ENCODE measurements around the gene HJURP. TPM values are rescaled to one million over a fixed set of nuclear protein-coding genes. Genes with fewer than 3 reads are reported as not detected.

HJURP gene
- polyA plus RNA-seq, 4 donors, result 0.81 to 10.7 (median 5.9) TPM

- WGBS, 3 donors, result 71 to 86% (median 79%) methylated on average over 7 of the region's 7 CpGs
- Histone ChIP-seq H3K27ac (ENCODE audit: low read depth in 1 of 3, low read length in 2 of 3) (no peak overlapping the region), H3K4me1 (ENCODE audit: control insufficient read depth in 3 of 3, insufficient read depth in 2 of 3, low read depth in 1 of 3, low read length in 2 of 3) (no peaks in the 10 kb centered on the region), H3K9me3 (ENCODE audit: control insufficient read depth in 2 of 2, insufficient read depth in 1 of 2, low read depth in 1 of 2, low read length in 1 of 2) (no peaks in the 10 kb centered on the region), H3K36me3 (ENCODE audit: control insufficient read depth in 3 of 3, insufficient read depth in 2 of 3, low read depth in 1 of 3, low read length in 3 of 3) (no peaks in the 10 kb centered on the region), H3K4me3 (ENCODE audit: low read depth in 1 of 3, low read length in 3 of 3) (no peak overlapping the region), H3K27me3 (ENCODE audit: control insufficient read depth in 3 of 3, insufficient read depth in 3 of 3, low read length in 3 of 3) (no peaks in the 10 kb centered on the region)
- FAIRE-seq (no peak), DNase-seq (no peak)
Observed at GRCh38 chr2:233800208-233800607, 54.1 kb downstream of the HJURP start.

DNA sequence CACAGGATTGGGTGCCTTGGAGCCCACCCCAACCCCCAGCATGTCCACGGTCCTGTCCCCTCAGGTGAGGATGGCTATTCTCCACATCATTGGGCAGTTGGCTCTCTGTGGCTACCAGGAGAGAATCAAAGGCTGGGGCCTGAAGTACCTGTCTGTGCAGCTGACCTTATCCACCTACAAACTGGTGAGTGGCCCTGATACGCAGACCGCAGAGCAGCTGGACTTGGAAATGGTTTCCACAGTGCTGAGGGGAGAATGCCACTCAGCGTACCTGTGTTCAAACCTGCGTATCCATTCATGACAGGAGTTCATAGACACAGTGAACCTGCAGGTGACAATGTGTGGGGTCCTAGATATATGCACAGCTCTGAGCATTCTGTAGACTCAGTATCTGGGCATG lies 54.6 kb downstream of the HJURP start:
- no peak for DNase-seq
- no peak for FAIRE-seq

GRCh38 chr2:233799087-233799665 lies 55.2 kb downstream of the HJURP start:
- 66 to 78% (median 74%) methylated on average over 7 of the region's 7 CpGs for WGBS, 3 donors
- no peaks in the 10 kb centered on the region for H3K27me3 ChIP-seq (ENCODE audit: control insufficient read depth in 3 of 3, insufficient read depth in 3 of 3, low read length in 3 of 3)
- H3K27ac ChIP-seq (ENCODE audit: low read depth in 1 of 3, low read length in 2 of 3), result no peak overlapping the region
- DNase-seq, result no peak
- H3K4me1 ChIP-seq (ENCODE audit: control insufficient read depth in 3 of 3, insufficient read depth in 2 of 3, low read depth in 1 of 3, low read length in 2 of 3), result peaks cover 0 to 3% (median 0%) of the 10 kb centered on the region in 3 donors
- H3K4me3 ChIP-seq (ENCODE audit: low read depth in 1 of 3, low read length in 3 of 3), result no peak overlapping the region
- FAIRE-seq, result no peak
- H3K9me3 ChIP-seq (ENCODE audit: control insufficient read depth in 2 of 2, insufficient read depth in 1 of 2, low read depth in 1 of 2, low read length in 1 of 2), result no peaks in the 10 kb centered on the region
- no peaks in the 10 kb centered on the region for H3K36me3 ChIP-seq (ENCODE audit: control insufficient read depth in 3 of 3, insufficient read depth in 2 of 3, low read depth in 1 of 3, low read length in 3 of 3)

More for the DNA sequence above, 54.6 kb downstream of the HJURP start:
- no peaks in the 10 kb centered on the region for H3K9me3 ChIP-seq (ENCODE audit: control insufficient read depth in 2 of 2, insufficient read depth in 1 of 2, low read depth in 1 of 2, low read length in 1 of 2)
- H3K4me1 ChIP-seq (ENCODE audit: control insufficient read depth in 3 of 3, insufficient read depth in 2 of 3, low read depth in 1 of 3, low read length in 2 of 3), result no peaks in the 10 kb centered on the region
- no peaks in the 10 kb centered on the region for H3K27me3 ChIP-seq (ENCODE audit: control insufficient read depth in 3 of 3, insufficient read depth in 3 of 3, low read length in 3 of 3)
- no peaks in the 10 kb centered on the region for H3K36me3 ChIP-seq (ENCODE audit: control insufficient read depth in 3 of 3, insufficient read depth in 2 of 3, low read depth in 1 of 3, low read length in 3 of 3)
- H3K27ac ChIP-seq (ENCODE audit: low read depth in 1 of 3, low read length in 2 of 3), result no peak overlapping the region
- H3K4me3 ChIP-seq (ENCODE audit: low read depth in 1 of 3, low read length in 3 of 3), result no peak overlapping the region
- WGBS, 3 donors, result 54 to 79% (median 60%) methylated on average over 5 of the region's 5 CpGs

DNA sequence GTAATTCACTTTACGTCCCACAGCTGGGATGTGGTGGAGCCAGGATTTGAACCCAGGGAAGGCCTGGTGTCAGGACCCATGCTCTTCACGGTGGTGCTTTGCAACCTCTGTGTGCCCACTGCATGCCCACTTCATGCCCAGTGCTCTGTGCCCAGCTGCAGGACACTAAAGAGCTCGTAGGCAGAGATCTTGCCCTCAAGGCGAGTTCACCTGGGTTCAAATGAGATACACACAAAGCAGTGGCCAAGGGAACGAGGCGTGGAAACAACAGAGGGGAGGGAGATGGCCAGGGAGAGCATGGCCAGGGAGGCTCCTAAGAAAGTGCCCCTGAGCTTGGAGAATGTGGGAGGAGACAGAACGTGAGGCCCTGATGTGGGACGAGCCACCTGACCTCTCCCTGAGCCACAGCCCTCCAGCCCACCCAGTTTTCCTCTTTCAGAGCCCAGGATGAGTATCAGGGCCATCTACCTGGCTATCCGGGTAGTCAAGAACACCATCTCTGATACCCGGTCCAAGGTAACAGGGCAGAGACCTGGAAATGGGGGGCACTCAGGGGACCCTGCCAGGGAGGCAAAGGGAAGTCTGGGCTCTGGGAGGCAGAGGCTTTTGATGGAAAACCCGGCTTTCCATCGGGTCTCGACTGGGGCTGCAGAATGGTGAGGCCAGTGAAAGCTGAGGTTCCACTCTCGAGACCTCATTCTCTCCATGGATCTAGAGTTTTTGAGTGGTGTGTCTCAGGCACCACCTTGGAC lies 55.8 kb downstream of the HJURP start:
- Histone ChIP-seq H3K36me3 (ENCODE audit: control insufficient read depth in 3 of 3, insufficient read depth in 2 of 3, low read depth in 1 of 3, low read length in 3 of 3) (no peaks in the 10 kb centered on the region), H3K27me3 (ENCODE audit: control insufficient read depth in 3 of 3, insufficient read depth in 3 of 3, low read length in 3 of 3) (no peaks in the 10 kb centered on the region), H3K27ac (ENCODE audit: low read depth in 1 of 3, low read length in 2 of 3) (no peak overlapping the region), H3K9me3 (ENCODE audit: control insufficient read depth in 2 of 2, insufficient read depth in 1 of 2, low read depth in 1 of 2, low read length in 1 of 2) (no peaks in the 10 kb centered on the region), H3K4me1 (ENCODE audit: control insufficient read depth in 3 of 3, insufficient read depth in 2 of 3, low read depth in 1 of 3, low read length in 2 of 3) (peaks cover 0 to 7% (median 0%) of the 10 kb centered on the region in 3 donors), H3K4me3 (ENCODE audit: low read depth in 1 of 3, low read length in 3 of 3) (no peak overlapping the region)
- WGBS, 3 donors, result 81 to 84% (median 84%) methylated on average over 14 of the region's 14 CpGs
- FAIRE-seq, result no peak
- DNase-seq, result no peak

DNA sequence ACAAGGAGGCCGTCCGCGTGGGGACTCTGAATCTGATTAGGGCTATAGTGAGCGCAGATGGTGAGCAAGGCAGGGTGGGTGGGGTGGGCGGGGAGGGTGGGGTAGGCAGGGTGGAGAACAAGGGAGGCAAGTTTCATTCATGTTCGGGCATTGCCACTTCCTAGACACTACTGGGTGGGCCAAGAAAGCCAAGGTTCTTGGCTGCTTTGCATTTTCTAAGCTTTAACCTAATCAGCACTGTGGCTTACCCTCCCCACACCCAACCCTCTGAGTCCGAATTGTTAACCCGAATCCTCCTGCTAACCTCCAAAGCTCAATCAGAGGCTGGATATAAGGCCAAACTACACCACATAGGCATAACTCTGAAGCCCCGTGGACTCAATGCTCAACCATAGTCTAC lies 58.1 kb downstream of the HJURP start:
- Histone ChIP-seq H3K4me1 (ENCODE audit: control insufficient read depth in 3 of 3, insufficient read depth in 2 of 3, low read depth in 1 of 3, low read length in 2 of 3) (peaks cover 0 to 14% (median 0%) of the 10 kb centered on the region in 3 donors), H3K27ac (ENCODE audit: low read depth in 1 of 3, low read length in 2 of 3) (no peak overlapping the region), H3K9me3 (ENCODE audit: control insufficient read depth in 2 of 2, insufficient read depth in 1 of 2, low read depth in 1 of 2, low read length in 1 of 2) (no peaks in the 10 kb centered on the region), H3K36me3 (ENCODE audit: control insufficient read depth in 3 of 3, insufficient read depth in 2 of 3, low read depth in 1 of 3, low read length in 3 of 3) (no peaks in the 10 kb centered on the region), H3K4me3 (ENCODE audit: low read depth in 1 of 3, low read length in 3 of 3) (no peak overlapping the region), H3K27me3 (ENCODE audit: control insufficient read depth in 3 of 3, insufficient read depth in 3 of 3, low read length in 3 of 3) (no peaks in the 10 kb centered on the region)
- 82 to 95% (median 90%) methylated on average over 9 of the region's 9 CpGs for WGBS, 3 donors
- FAIRE-seq, result no peak
- DNase-seq, result no peak

DNA sequence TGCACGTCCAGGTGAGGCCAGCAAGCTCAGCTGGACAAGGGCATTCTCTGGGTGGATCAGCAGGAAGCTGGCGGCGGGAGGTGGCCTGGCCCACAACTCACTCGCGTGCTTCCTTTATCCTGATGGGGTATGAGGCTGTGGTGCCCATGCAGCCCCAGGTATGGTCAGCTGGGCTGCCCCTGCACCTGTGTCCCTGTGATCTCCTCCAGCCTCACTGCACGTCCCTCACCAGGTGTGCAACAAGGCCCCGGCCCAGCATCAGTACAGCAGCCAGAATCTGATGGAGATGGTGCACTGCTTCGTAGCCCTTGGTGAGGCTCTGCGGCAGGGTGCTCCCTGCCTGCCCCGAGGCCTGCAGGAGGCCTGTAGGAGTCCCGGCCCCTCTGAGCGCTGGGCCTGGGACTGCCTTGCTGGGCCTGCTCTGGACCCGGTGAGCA lies 58.6 kb downstream of the HJURP start:
- DNase-seq (no peak), FAIRE-seq (no peak)
- Histone ChIP-seq H3K27ac (ENCODE audit: low read depth in 1 of 3, low read length in 2 of 3) (no peak overlapping the region), H3K4me1 (ENCODE audit: control insufficient read depth in 3 of 3, insufficient read depth in 2 of 3, low read depth in 1 of 3, low read length in 2 of 3) (peaks cover 0 to 14% (median 0%) of the 10 kb centered on the region in 3 donors), H3K4me3 (ENCODE audit: low read depth in 1 of 3, low read length in 3 of 3) (no peak overlapping the region), H3K27me3 (ENCODE audit: control insufficient read depth in 3 of 3, insufficient read depth in 3 of 3, low read length in 3 of 3) (no peaks in the 10 kb centered on the region), H3K9me3 (ENCODE audit: control insufficient read depth in 2 of 2, insufficient read depth in 1 of 2, low read depth in 1 of 2, low read length in 1 of 2) (no peaks in the 10 kb centered on the region), H3K36me3 (ENCODE audit: control insufficient read depth in 3 of 3, insufficient read depth in 2 of 3, low read depth in 1 of 3, low read length in 3 of 3) (no peaks in the 10 kb centered on the region)
- WGBS, 3 donors, result 94 to 97% (median 95%) methylated on average over 13 of the region's 13 CpGs

DNA sequence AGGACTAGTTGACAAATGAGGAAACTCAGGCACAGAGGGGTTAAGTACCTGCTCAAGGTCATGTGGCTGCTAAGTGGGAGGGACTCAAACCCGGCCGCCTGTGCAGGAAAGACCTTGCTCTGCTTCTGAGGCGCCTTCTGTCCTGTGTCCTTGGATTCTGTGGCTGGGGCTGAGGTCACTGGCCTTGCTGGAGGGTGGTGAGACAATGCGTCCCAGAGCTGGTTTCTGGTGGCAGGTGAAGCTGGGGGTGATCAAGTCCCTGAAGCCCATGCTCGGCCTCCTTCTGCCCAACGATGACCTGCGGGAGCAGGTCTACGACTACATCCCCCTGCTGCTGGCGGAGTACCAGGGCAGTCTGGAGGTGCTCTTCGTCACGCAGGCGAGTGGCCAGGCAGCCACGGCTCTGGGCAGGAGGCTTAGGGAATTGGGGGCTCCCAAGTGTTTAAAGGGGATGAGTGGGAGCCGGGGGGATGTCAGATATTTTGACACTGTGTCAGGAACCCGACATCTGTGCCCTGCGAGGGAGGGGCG lies 60.1 kb downstream of the HJURP start:
- Histone ChIP-seq H3K36me3 (ENCODE audit: control insufficient read depth in 3 of 3, insufficient read depth in 2 of 3, low read depth in 1 of 3, low read length in 3 of 3) (no peaks in the 10 kb centered on the region), H3K27ac (ENCODE audit: low read depth in 1 of 3, low read length in 2 of 3) (no peak overlapping the region), H3K9me3 (ENCODE audit: control insufficient read depth in 2 of 2, insufficient read depth in 1 of 2, low read depth in 1 of 2, low read length in 1 of 2) (no peaks in the 10 kb centered on the region), H3K4me1 (ENCODE audit: control insufficient read depth in 3 of 3, insufficient read depth in 2 of 3, low read depth in 1 of 3, low read length in 2 of 3) (peaks cover 0 to 14% (median 0%) of the 10 kb centered on the region in 3 donors), H3K27me3 (ENCODE audit: control insufficient read depth in 3 of 3, insufficient read depth in 3 of 3, low read length in 3 of 3) (no peaks in the 10 kb centered on the region), H3K4me3 (ENCODE audit: low read depth in 1 of 3, low read length in 3 of 3) (no peak overlapping the region)
- peak in 1 of 2 donors; percentile 38 for DNase-seq
- 76 to 79% (median 76%) methylated on average over 17 of the region's 17 CpGs for WGBS, 3 donors
- no peak for FAIRE-seq

DNA sequence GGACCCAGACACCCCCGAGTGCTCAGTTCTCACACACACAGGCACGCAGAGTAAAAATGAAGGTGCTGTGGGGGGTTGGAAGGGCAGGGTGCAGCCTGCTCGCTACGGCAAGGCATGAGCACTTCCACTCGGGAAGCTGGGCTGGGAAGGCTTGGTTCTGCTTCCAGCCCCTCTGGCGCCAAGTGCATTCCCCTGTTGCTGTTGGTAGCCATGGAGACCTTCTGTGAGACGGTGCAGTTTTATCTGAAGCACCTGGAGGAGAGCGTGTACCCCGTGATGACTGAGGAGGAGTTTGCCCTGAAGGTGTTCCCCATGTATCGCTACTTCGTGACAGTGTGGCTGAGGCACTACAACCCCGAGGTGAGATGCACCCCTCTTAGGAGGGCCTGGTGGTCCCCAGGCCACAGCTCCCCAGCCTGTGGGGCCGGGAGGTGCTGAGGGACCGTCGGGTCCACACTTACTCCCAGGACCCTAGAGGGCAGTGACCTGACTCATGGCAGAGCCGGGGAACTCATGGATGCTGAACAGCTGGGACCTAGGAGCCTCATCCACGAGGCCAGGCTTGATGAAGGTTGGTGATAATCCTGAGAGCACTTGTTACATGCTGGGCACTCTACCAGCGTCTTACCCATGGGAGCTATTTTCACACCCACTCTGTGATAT lies 60.7 kb downstream of the HJURP start:
- Histone ChIP-seq H3K36me3 (ENCODE audit: control insufficient read depth in 3 of 3, insufficient read depth in 2 of 3, low read depth in 1 of 3, low read length in 3 of 3) (no peaks in the 10 kb centered on the region), H3K27ac (ENCODE audit: low read depth in 1 of 3, low read length in 2 of 3) (peak overlapping the region in 1 of 3 donors; percentile 30), H3K9me3 (ENCODE audit: control insufficient read depth in 2 of 2, insufficient read depth in 1 of 2, low read depth in 1 of 2, low read length in 1 of 2) (no peaks in the 10 kb centered on the region), H3K4me1 (ENCODE audit: control insufficient read depth in 3 of 3, insufficient read depth in 2 of 3, low read depth in 1 of 3, low read length in 2 of 3) (peaks cover 0 to 14% (median 0%) of the 10 kb centered on the region in 3 donors), H3K4me3 (ENCODE audit: low read depth in 1 of 3, low read length in 3 of 3) (no peak overlapping the region), H3K27me3 (ENCODE audit: control insufficient read depth in 3 of 3, insufficient read depth in 3 of 3, low read length in 3 of 3) (no peaks in the 10 kb centered on the region)
- DNase-seq (peak; percentile 11 to 74), FAIRE-seq (no peak)
- WGBS, 3 donors, result 40 to 67% (median 44%) methylated on average over 18 of the region's 18 CpGs
